K562 (cell line): Measurements from ENCODE around the gene NAPEPLD. TPM values are rescaled to one million over a fixed set of nuclear protein-coding genes. Genes with fewer than 3 reads are reported as not detected.

Source experiments
- ADNP ChIP-seq: fragments of 200-800 bp; sonication (Bioruptor generic); IDR thresholded peaks from 2 replicates; pipeline ENCODE4 v1.6.1; 2016; ENCODE audit warnings: missing genetic modification characterization, missing compliant biosample characterization
- CBFA2T2 ChIP-seq: fragments of 450-650 bp; conservative IDR thresholded peaks from 2 replicates; pipeline ENCODE4 v1.6.1; 2017; ENCODE audit warnings: mild to moderate bottlenecking
- CBX3 ChIP-seq, 2 experiments: IDR thresholded peaks; 1 replicate in 1 of 2; 2 replicates in 1 of 2; pipeline ENCODE4 v1.6.1; 2012; ENCODE audit warnings: inconsistent platforms in 2 of 2, low read length in 2 of 2, borderline replicate concordance in 1 of 2, control low read depth in 1 of 2
- COPS2 ChIP-seq: fragments of 450-650 bp; conservative IDR thresholded peaks from 2 replicates; pipeline ENCODE4 v1.6.1; 2016; ENCODE audit warnings: mild to moderate bottlenecking, moderate library complexity
- CTBP1 ChIP-seq: fragments of 450-650 bp; IDR thresholded peaks from 2 replicates; pipeline ENCODE4 v1.6.1; 2016; ENCODE audit warnings: borderline replicate concordance
- CXXC5 ChIP-seq: fragments of 250-450 bp; sonication (Bioruptor Pico); IDR thresholded peaks from 2 replicates; pipeline ENCODE4 v1.8.0; 2022; ENCODE audit warnings: inconsistent platforms, mild to moderate bottlenecking, moderate library complexity
- EGR1 ChIP-seq: fragments of 450-650 bp; conservative IDR thresholded peaks from 2 replicates; pipeline ENCODE4 v1.6.1; 2017; ENCODE audit warnings: mild to moderate bottlenecking
- EP300 ChIP-seq: IDR thresholded peaks from 2 replicates; pipeline ENCODE4 v1.6.1; 2012; ENCODE audit warnings: low read length, improper control_type of control experiment
- GTF3C2 ChIP-seq: IDR thresholded peaks from 3 replicates; pipeline ENCODE4 v1.6.1; 2011; ENCODE audit warnings: borderline replicate concordance, mild to moderate bottlenecking, moderate library complexity; ENCODE audit not compliant: insufficient read length; ENCODE audit errors: extremely low read depth
- LEF1 ChIP-seq: fragments of 450-650 bp; IDR thresholded peaks from 2 replicates; pipeline ENCODE4 v1.6.1; 2016; ENCODE audit warnings: mild to moderate bottlenecking
- NCOR1 ChIP-seq: fragments of 450-650 bp; IDR thresholded peaks from 2 replicates; pipeline ENCODE4 v1.6.1; 2016; ENCODE audit warnings: mild to moderate bottlenecking, moderate library complexity
- NFE2 ChIP-seq: IDR thresholded peaks from 2 replicates; pipeline ENCODE4 v1.6.1; 2014; ENCODE audit warnings: antibody characterized with exemption, low read depth
- NFIC ChIP-seq: fragments of 450-650 bp; IDR thresholded peaks from 2 replicates; pipeline ENCODE4 v1.6.1; 2017; ENCODE audit warnings: mild to moderate bottlenecking, inconsistent platforms
- NFYB ChIP-seq: IDR thresholded peaks from 2 replicates; pipeline ENCODE4 v1.6.1; 2011; ENCODE audit warnings: mild to moderate bottlenecking, moderate library complexity; ENCODE audit not compliant: insufficient read length; ENCODE audit errors: extremely low read depth
- PBX2 ChIP-seq, 2 experiments: IDR thresholded peaks in 1 of 2; conservative IDR thresholded peaks in 1 of 2; 2 replicates each; pipeline ENCODE4 v1.6.1; 2016; ENCODE audit warnings: low read depth in 2 of 2, mild to moderate bottlenecking in 1 of 2, missing compliant biosample characterization in 1 of 2, missing genetic modification characterization in 1 of 2, moderate library complexity in 1 of 2
- PML ChIP-seq: IDR thresholded peaks from 2 replicates; pipeline ENCODE4 v1.6.1; 2012; ENCODE audit warnings: low read length, inconsistent platforms
- POLR2AphosphoS5 ChIP-seq: IDR thresholded peaks from 2 replicates; pipeline ENCODE4 v1.6.1; 2011; ENCODE audit warnings: mild to moderate bottlenecking, low read depth, low read length, moderate library complexity; ENCODE audit not compliant: control insufficient read depth, insufficient read depth
- RFX1 ChIP-seq: fragments of 450-650 bp; IDR thresholded peaks from 2 replicates; pipeline ENCODE4 v1.6.1; 2016; ENCODE audit warnings: mild to moderate bottlenecking, moderate library complexity
- SMARCC2 ChIP-seq: fragments of 450-650 bp; IDR thresholded peaks from 2 replicates; pipeline ENCODE4 v1.6.1; 2017; ENCODE audit warnings: antibody characterized with exemption, moderate library complexity, mild to moderate bottlenecking, low read depth
- SMARCE1 ChIP-seq: fragments of 450-650 bp; IDR thresholded peaks from 2 replicates; pipeline ENCODE4 v1.7.1; 2016; ENCODE audit warnings: mild to moderate bottlenecking
- STAT5A ChIP-seq: IDR thresholded peaks from 2 replicates; pipeline ENCODE4 v1.6.1; 2012; ENCODE audit warnings: low read length, inconsistent platforms, borderline replicate concordance
- TBP ChIP-seq: optimal IDR thresholded peaks from 2 replicates; pipeline ENCODE3; 2011; ENCODE audit warnings: low read depth, low read length, improper control_type of control experiment
- ZBTB1 ChIP-seq: sonication (generic); formaldehyde crosslinking; IDR thresholded peaks from 2 replicates; pipeline ENCODE4 v1.8.1; 2023; ENCODE audit warnings: missing genetic modification reagents, low read depth, mild to moderate bottlenecking, borderline replicate concordance
- ZNF644 ChIP-seq: fragments of 200-800 bp; sonication (Bioruptor generic); IDR thresholded peaks from 2 replicates; pipeline ENCODE4 v1.6.1; 2016; ENCODE audit warnings: low read depth, missing genetic modification characterization, missing compliant biosample characterization
- ZNF76 ChIP-seq: fragments of 250-450 bp; sonication (Bioruptor Pico); IDR thresholded peaks from 2 replicates; pipeline ENCODE4 v1.4.0; 2020; ENCODE audit warnings: mild to moderate bottlenecking, moderate library complexity, borderline replicate concordance
- polyA plus RNA-seq, 8 experiments: library from polyadenylated mRNA; depleted of rRNA in 4 of 8; stranded (reverse) in 5 of 8; unstranded in 3 of 8; fragments of >200 nt; fragmentation: Nextera tagmentation in 2 of 8; fragmentation: Illumina TruSeq in 1 of 8; extraction: Ambion mirVana in 2 of 8; extraction: Trizol in 1 of 8; gene quantifications; 2 replicates each; pipeline versions ENCODE4 v1.2.1 to v1.2.3, GENCODE V29; 2011 to 2014; ENCODE audit warnings: inconsistent platforms in 1 of 8, missing spikeins in 1 of 8
- total RNA-seq, 7 experiments: library from RNA; depleted of rRNA in 6 of 7; stranded (reverse); fragments of >200 nt in 6 of 7; fragmentation: Illumina TruSeq in 2 of 7; extraction: Trizol in 2 of 7; gene quantifications; 2 replicates each; pipeline versions ENCODE4 v1.2.1 to v1.2.3, GENCODE V29; 2011 to 2021; ENCODE audit warnings: low replicate concordance in 1 of 7

Gene NAPEPLD
- total and polyA plus RNA-seq, 9 of the 15 experiments (the other 6 are each of a cell fraction or from before 2014, with no cell fraction given), result 3.2 to 11.0 (median 7.5) TPM

- TF ChIP-seq ZBTB1 (CRISPR knock-in tag) (no peak), ZNF644 (tag) (no peak), GTF3C2 (no peak), LEF1 (peak; percentile 55; the same call in 1 of the 2 replicates), ADNP (tag) (no peak), CBX3 (IDR thresholded peaks at IDR 0.05; ENCODE audit: borderline replicate concordance in 1 of 2, low read length in 2 of 2) (peak in 1 of 2 experiments; percentile 27; a peak in 1 of 3 replicates), CXXC5 (CRISPR knock-in tag) (no peak), SMARCC2 (0 out of 2 replicates have a peak, but pooled peaks have one; percentile 37), EP300 (peak; percentile 72), COPS2 (no peak), NFIC (peak; percentile 58), SMARCE1 (0 out of 2 replicates have a peak, but pooled peaks have one; percentile 40), POLR2AphosphoS5 (peak; percentile 58; the same call in 1 of the 2 replicates), RFX1 (no peak), CTBP1 (peak; percentile 87), ZNF76 (CRISPR knock-in tag) (no peak), NFYB (no peak), CBFA2T2 (peak; percentile 78), PBX2 (CRISPR knock-in tag; IDR thresholded peaks at IDR 0.05; ENCODE audit: low read depth) (no peak), PBX2 (tag; conservative IDR thresholded peaks at IDR 0.05; ENCODE audit: low read depth) (peak; percentile 82), EGR1 (no peak), TBP (no peak), PML (peak; percentile 40; the same call in 1 of the 2 replicates), NCOR1 (peak; percentile 80), STAT5A (peak; percentile 32; the same call in 1 of the 2 replicates), NFE2 (peak; percentile 11; the same call in 1 of the 2 replicates)
These were observed 27.3 kb downstream of the NAPEPLD start (continued) for GRCh38 chr7:103121641-103122040.
